GM18870 (cell line): Measurements from ENCODE around the gene POLN.

ENCODE experiments used
- ATAC-seq: cut with Tn5 transposase; IDR thresholded peaks from one replicate; pipeline ENCODE4 v1.9.1; 2021; ENCODE audit warnings: moderate library complexity; ENCODE audit not compliant: unreplicated experiment

Gene POLN

DNA sequence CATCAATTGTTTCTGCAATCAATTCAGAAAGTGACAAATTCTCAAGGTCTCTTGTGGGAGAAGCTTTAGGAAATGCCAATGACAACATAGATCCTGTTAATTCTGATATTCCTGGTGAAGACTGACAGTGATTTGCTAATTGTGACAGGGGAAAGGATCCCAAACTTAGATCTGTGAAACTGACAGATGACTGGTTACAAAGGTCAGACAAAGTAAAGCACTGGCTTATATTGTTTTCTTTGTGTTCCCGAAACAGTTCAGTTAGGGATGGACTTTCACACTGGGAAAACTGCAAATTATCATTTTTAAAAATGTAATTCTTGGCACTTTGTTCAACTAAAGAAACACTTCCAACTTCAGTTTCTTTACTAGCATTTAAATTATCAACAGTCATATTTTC is 152.7 kb downstream of the POLN start:
- no peak for ATAC-seq

DNA sequence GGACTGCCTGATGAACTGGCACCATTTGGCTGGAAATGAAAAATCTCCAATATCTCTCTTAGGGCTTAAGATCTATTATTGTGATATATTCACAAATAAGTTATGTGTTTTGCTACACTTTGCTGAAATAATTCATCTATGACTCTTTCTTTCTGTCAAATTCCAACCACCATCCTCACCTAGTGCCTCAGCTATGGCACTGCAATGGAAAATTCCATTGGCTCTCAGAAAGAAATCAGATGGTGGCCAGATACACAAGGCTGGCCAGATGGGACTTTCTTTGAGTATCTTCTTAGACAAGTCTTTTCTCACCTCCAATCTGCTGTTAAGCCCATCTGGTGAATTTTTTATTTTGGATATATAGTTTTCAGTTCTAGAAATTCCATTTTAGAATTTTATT is 154.8 kb downstream of the POLN start:
- ATAC-seq, result no peak

DNA sequence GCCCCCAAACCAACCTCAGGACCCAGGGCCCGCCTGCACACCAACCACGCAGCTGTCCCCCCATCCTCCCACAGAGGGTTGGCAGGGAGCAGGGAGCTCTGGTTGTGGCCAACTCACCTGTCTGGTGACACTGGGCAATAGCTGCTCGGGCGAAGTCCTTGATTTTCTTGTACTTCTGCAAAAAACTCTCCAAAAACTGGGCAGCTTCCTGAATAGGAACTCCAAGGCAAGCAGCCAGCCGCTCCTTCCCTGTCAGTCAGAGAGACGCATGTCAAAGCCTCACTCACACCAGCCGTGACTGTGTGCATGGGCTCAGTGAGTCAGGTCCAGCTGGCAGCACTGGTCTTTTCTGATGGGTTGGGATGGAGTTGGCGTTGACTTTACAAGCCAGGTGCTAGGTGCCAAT is 156.4 kb downstream of the POLN start:
- no peak for ATAC-seq

DNA sequence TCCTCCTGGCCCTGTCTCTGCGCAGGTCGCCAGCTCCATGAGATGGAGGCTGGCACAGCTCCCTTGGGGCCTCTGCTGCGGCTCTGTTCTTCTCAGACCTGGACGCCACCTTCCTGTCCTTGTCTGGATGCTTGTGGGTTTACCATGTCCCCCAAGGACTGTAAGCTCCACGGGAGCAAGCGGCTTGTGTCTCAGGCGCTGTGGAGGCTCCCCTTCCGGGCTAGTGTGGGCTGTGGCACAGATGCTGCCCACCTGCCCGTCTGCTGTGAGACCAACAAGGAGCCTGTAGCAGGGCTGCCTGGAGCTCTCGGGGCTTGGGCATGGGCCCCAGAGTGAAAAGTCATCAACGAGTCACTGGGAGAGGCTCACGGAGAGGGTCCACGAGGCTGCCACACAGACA is 157.6 kb downstream of the POLN start:
- ATAC-seq, result no peak

DNA sequence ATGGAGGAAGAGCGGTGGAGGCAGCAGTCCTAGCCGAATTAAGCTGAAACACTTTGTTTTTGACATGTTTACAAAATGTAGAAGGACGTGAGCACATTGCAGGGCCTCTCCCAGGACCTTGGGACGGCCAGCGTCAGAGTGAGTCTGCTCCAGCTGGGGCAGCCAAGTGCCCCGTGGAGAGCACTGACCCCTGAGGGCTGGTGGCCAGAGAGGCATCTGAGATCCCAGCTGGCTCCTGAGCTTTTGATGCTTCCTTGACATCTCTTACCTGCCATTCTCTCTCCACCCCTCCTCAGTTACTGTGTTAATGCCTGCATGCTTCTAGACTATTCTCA is 158.1 kb downstream of the POLN start:
- no peak for ATAC-seq

DNA sequence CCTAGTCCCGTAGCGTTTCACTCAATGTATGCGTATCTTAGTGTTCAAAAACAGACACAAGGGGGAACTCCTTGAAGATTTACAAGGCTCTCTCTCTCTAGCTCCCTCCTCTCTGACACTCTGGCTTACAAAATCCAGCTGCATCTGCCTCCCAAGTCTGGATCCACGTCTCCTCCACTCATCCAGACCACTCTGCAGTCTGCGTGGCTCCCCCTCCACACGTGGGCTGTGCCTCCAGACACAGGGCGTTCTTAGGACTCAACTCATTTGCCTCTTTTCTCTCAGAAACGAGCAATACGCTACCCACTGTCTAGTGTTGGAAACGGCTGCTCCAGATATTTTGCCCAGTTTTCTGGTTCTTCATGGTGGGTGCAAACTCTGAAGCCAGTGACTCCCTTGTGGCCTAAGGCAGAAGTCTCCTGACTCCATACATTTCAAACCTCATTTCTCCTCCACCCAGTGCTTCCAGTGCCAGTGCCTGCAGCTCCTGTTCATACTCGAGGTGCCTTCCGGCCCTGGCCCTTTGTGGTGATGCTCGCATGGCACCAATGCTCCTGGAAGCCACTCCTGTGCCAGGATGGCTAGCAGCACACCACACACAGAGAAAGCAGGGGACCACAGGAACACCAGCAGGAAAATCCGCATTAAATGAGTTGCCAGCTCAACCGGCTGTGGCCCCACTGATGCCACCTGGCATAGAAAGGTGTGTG is 158.7 kb downstream of the POLN start:
- no peak for ATAC-seq

DNA sequence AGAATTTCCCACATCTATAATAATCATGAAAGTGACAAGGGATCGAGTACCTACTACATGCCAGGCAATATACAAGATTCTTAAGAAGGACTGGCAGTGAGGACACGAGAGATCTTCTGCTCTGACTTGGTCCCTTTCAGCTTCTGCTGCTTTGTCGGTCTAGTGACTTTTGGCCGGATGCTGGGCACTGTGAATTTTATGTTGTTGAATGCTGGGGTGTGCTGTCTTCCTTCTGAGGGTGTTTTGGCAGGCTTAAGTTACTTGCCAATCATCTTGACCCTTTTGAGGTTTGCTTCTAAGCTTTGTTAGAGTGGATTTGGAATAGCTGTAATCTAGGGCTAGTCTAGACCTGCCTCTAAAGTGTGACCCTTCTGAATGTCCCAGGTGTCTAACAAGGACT is 159.3 kb downstream of the POLN start:
- no peak for ATAC-seq

DNA sequence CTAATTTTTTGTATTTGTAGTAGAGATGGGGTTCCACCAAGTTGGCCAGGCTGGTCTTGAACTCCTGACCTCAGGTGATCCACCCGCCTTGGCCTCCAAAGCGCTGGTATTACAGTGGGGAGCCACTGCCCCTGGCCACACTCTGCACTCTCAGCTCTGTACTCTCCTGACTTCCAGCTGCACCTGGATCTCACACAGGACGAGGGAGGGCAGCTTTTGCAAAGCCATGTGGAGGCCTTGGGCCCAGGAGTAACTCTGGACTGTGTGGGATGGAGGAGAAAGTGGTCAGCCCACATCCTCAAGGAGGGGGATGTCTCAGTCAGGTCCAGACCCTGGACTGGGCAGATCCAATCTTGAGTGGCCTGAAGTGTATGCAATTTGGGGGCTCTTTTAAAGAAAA is 159.8 kb downstream of the POLN start:
- ATAC-seq, result no peak

DNA sequence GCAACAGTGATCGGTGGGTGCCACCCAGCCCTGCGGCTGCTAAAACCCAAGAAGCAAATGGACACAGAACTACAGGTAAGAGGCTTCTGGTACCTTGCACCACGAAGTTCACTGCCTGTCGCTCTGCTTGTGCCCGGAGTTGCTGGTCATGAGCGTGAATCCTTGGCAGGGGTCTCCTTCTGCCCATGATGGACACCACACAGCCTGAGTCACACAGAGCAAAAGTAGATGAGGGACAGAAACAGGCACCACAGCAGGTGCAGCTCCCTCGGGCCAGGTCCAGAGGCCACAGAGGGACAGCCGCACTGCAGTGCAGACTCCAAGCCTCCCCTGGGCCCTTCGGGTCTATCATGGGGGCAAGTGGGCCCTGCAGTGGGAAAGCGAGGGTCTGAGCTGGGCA is 160.4 kb downstream of the POLN start:
- ATAC-seq, result no peak

DNA sequence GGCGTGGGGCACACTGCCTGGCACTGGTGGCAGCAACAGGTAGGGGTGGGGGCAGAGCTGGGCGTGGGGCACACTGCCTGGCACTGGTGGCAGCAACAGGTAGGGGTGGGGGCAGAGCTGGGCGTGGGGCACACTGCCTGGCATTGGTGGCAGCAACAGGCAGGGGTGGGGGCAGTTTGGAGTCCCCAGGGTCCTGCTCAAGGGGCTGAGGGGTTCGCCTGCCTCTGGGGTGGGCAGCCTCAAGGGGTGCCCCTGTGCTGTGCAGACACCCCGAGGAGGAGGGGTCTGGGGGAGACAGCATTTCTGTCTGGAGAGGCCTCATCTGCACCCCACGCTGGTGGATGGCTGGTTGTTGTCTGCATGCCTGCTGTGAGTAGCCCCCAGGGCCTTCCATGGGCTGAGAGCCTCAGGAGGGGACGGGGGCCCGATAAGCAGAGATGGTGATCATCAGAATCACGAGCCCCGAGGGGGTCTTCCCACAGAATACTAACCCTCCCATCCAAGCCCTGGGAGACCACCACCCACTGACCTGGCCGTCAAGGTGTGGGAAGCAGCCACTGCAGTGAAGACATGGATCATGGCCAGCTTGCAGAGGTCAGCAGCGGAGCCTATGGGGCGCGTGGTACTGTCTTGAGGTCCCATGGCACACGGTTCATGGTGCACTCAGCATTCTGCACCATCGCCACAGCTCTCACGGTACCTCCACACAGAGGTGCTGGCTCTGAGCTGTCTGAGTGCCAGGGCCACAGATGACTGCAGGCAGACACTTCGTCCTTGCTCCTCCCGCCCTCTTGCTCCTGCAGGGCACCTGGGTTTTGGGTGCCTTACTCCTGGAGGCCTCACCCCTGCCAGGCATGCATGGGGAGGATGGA is 161.3 kb downstream of the POLN start:
- ATAC-seq, result no peak

DNA sequence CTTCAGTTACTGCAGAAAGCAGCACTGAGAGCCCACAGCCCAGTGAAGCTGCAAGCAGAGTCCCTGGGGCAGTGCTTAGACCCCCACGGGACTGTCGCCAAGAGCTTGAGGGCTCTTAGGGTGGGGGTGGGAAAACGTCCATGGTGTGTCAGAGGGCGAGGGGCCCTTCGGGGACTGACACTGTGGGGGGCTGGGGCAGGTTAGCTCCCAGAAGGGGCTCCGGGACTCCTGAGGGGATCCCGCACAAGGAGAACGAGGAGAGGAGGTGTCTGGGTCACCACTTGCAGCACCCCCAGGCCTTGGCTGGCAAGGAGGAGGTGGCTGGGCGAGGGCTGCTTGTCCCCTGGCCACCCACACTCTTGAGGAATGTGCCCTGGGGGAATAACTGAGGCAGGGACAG is 162.0 kb downstream of the POLN start:
- ATAC-seq, result no peak

DNA sequence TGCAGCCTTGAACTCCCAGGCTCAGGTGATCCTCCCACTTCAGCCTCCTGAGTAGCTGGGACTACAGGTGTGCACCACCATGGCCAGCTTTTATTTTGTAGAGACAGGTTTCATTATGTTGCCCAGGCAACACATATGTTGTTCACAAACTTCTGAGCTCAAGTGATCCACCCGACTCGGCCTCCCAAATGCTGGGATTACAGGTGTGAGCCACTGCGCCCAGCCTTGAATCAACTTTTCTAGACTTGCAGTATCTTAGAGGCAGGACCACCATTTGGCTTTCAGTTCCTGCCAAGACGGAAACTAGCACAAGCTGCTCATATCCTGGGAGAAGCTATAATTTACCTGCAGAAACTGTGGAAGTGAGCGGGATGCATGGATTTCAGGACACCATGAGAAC is 162.9 kb downstream of the POLN start:
- ATAC-seq, result no peak

DNA sequence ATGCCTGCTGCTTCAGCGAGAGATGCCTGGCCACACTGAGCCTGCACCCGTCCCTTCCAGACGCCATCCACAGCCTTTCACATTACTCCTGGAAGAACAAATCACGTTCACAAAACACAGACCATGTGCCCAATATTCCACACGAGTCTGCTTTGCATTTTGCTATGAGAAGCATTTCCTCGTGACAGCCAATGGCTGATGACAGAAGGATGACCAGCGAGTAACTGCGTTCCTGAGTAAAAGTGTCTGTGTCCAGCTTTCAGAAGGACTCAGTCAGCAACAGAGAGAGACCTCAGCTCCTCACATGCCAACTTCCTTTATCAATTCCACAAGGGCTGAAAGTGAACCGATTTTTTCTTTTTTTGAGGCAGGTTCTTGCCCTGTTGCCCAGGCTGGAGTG is 163.3 kb downstream of the POLN start:
- ATAC-seq, result no peak

DNA sequence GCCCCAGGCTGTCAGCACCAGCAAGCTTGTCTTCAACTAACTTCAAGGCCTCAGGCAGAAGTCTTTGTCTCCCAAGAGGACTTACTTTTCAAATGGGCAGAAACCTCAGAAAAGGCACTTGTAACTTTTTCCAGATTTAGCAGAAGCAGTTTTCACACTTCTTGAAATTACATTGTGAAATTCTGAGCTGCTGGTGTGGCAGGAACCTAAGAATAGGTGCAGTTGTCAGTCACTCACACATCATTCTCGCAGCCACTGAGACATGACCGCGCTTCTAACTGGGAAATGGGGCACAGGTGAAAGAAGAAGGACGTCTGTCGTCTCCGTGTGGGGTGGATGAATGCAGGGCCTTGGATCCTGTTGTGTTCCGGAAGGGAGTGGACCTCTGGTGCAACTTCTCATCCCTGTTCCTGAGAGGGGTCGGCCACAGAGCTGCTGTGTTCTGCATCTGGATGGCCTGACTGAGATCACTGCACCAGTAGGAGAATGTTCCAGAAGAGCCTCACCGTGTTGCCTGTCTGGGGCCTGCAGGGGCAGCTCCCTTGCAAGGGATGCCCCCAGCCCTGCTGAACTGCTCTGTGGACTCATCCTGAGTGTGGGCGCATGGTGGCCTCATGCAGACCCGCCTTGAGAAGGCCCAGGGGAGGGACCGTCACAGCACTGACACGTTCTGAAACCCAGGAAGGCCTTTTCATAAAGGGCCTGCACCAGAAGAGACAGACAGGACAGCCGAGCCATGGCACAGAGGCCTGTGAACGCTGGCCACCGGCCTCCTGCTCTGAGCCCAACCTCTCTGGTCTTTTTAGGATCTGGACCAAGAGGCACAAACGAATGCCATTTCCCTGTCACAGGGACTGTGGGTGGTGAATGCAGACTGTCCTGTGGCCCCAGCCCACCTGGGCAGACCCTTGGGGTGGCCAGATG is 164.1 kb downstream of the POLN start:
- ATAC-seq, result no peak

DNA sequence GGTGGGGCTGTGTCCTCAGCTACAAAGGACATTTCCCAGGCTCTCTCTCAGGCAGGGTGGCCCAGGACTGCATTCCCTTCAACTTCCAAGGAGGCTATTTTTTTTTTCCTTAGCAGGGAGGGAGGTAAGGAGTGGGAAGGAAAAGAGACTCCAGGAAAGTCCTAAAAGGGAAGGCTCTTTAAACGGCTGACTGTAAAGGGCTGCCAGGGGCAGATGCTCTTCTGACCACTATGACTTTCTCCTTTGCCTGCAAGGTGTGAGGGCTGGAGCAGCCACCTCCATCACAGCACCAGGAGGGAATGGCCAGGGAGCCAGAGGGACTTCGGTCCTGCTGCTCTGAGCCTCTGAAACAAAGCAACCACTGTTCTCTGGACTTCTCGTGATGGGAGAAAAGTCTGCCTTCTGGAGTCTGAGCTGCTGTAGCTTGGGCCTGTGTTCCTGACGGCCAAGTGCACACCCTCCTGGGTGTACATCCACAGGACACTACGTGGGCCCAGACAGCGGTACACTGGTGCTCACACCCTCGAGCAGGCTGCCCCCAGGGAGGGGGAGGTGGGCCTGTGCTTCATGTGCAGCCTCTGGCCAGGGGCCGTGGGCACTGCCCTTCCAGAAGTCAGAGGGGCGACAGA is 164.9 kb downstream of the POLN start:
- no peak for ATAC-seq

DNA sequence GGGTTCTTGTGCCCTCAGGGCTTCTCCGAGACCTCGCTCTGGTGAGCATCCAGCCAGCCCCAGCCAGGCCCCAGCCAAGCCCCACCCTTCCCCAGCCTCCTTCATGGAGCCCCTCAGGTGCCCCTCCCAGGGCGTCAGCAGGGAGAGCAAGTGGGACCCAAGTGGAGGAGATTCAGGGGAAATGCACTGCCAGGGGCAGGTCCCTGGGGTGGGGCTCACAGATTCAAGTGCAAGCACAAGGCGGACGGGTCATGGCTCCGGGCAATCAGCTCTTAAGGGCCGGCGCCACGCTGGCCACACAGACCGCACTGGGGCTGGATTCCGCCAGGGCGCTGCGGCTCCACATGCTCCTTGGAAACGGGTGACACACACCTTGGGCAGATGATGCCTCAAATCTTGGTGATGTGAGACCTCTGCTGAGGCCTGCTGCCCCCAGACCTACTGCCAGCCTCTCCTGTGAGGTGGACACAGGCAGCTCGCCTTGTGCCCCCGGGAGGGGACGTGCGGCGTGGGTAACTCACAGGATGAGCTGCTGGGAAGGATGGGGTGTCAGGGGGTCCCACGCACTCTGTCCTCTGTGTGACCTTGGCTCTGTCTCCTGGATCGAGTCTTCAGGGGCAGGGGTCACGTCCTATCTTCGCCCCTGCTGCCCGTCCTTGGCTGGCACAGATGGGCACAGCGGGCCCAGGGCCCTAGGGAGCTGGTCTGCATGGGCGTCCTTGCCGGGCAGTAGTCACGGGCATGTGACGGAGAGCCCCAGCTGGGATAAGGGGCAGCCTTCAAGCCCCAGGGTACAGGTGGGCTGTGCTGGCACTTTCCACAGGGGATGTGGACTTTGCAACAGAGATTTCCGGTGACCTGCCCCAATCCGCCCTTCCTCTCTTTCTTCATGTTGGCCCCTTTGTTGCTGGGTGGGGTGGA is 165.7 kb downstream of the POLN start:
- no peak for ATAC-seq

DNA sequence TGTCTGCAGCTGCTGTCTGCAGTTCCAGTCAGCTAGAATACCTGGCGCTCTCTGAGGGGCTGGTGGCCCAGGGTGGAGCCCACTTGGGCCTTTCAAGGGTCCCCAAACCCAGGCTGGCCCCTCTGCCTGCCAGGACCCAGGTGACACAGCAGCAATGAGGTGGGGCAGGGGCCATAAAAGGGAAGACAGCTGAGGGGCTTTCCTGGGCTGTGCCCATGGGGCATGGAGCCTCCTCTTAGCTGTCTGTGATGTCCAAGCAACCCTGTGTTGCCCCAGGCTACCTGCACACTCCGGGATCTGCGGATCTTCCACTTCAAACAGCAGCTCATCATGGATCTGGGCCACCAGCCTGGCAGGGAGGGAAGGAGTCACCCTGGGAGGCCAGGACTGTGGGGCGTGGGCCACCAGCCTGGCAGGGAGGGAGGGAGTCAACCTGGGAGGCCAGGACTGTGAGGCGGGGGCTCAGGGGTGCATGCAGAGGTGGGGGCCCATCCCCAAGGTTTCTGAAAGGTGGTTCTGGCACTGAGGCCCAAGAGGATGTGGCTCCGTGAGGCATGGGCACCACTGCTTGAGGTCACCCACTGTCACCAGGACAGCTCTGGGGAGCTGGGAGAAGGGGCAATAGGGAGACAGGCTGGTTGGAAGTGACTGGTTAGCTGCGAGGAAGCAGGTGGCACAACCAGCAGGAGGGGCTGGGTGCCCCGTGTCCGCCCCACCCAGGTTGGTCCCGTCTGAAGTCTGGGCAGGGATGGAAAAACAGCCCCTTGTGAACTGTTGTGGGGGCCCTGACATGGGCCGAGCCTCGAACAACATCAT is 166.5 kb downstream of the POLN start:
- no peak for ATAC-seq

DNA sequence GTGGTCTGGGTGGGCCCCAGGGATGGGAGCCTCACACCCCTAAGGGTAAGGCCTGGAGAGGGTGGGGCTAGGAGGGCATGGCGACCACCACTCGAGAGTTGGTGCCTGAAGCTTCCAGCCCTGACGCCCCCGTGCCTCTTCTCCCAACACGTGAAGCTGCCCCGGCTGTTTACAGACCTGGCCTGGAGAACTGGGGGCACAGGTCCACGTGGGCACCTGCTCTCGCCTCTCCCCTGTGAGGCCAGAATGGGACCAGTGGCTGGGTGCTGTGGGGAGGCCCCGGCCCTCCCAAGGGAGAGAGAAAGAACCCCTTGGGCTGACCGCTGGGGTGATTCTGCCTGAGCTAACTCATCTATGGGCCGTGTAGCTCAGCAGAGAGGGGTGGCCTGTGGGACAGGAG is 167.3 kb downstream of the POLN start:
- no peak for ATAC-seq

DNA sequence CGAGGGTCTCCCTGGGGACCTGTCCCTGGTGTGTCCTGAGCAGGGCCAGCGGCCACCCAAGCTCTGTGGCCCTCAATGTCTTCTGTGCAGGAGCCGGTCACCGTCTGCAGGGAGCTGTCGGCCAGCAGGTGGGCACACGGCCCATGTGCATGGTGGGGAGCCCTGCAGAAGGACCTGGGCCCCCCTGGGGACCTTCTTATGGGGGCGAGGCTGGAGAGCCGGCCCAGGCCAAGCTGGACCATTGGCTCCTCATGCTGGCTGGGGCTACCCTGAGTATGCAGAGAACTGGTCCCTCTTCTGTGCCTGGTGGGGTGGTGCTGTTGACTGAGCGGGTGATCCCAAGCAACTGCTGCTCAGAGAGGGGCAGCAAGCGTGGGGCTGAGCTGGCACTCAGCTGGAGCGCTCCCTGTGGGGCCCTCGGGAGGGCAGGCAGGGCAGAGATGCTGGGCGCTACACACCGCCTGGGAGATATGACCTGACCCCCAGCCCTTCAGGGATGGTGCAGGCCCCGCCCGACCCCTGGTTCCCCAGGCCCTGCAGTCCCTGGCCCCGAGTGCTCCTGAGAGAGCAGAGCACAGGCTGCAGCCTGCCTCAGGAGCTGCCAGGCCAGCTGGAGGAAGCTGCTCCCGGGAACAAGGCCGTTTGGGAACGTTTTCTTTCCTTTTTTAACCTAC is 168.0 kb downstream of the POLN start:
- ATAC-seq, result no peak
